LNCaP clone FGC (cell line): ENCODE results near the gene TTLL5.
A peak's percentile ranks its signal among the peaks of the same experiment; 100 is the strongest.

Source experiments
- DNase-seq: peaks from one replicate; pipeline ENCODE4 v3.0.0-alpha.2; 2011; ENCODE audit warnings: low read depth
- H3K4me3 ChIP-seq: 2 replicates; pipeline ENCODE4 v1.5.1; 2011; ENCODE audit warnings: mild to moderate bottlenecking, low read depth, low read length, control low read depth
- TF ChIP-seq, protein P1 (sequence below): IDR thresholded peaks from 2 replicates; pipeline ENCODE4 v1.5.1; 2012; ENCODE audit warnings: mild to moderate bottlenecking; ENCODE audit not compliant: control insufficient read depth, insufficient read depth; ENCODE audit errors: extremely low read depth

TTLL5 gene

DNA sequence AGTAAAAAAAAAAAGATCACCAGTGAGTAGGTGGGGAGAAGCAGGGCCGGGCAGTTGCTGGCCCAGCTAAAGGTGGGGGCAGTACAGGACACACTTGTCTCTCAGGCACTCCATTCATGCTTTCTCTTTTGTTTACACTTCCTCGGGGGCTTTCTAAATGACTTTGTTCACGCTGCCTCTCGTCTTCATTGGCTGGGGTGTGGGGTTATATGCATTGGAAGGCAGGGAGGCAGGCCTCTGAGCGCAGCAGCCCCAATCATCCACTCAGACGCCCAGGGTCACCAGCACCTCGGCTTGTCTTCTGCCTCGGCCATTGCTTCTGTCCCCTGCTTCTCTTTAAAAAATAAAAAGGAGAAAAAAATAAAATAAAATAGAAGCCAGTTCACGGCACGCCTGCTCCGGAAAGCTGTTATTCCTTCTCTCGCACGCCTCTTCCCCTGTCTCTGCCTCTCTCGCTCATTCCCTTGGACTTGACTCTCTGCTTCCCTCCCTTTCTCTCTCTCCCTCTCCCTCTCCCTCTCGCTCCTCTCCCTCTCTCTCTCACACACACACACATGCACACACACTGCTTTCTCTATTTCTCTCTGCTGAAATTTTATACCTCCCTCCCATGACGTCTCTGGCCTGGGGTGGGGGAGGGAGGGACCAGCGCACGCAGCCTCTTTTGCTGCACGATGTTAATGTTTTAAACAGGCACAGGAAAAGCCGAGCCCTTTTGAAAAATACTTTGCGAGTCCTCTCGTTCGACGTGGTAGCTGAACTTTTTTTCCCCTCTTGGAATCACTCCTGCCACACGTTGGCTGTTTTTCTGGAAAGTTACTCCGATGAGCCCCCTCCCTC is 320.6 kb downstream of the TTLL5 start, which contains the start of gene TGFB3:
Gene TGFB3, minus strand, starts transcription at position 570 of the 840 bp plus-strand sequence. CDS start 1,102 bp downstream, outside the sequence.
- H3K4me3 ChIP-seq = peak within 1 kb of the TSS; percentile 48
- DNase-seq = no peak
- TF ChIP-seq, protein P1, sequence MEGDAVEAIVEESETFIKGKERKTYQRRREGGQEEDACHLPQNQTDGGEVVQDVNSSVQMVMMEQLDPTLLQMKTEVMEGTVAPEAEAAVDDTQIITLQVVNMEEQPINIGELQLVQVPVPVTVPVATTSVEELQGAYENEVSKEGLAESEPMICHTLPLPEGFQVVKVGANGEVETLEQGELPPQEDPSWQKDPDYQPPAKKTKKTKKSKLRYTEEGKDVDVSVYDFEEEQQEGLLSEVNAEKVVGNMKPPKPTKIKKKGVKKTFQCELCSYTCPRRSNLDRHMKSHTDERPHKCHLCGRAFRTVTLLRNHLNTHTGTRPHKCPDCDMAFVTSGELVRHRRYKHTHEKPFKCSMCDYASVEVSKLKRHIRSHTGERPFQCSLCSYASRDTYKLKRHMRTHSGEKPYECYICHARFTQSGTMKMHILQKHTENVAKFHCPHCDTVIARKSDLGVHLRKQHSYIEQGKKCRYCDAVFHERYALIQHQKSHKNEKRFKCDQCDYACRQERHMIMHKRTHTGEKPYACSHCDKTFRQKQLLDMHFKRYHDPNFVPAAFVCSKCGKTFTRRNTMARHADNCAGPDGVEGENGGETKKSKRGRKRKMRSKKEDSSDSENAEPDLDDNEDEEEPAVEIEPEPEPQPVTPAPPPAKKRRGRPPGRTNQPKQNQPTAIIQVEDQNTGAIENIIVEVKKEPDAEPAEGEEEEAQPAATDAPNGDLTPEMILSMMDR = no peak

DNA sequence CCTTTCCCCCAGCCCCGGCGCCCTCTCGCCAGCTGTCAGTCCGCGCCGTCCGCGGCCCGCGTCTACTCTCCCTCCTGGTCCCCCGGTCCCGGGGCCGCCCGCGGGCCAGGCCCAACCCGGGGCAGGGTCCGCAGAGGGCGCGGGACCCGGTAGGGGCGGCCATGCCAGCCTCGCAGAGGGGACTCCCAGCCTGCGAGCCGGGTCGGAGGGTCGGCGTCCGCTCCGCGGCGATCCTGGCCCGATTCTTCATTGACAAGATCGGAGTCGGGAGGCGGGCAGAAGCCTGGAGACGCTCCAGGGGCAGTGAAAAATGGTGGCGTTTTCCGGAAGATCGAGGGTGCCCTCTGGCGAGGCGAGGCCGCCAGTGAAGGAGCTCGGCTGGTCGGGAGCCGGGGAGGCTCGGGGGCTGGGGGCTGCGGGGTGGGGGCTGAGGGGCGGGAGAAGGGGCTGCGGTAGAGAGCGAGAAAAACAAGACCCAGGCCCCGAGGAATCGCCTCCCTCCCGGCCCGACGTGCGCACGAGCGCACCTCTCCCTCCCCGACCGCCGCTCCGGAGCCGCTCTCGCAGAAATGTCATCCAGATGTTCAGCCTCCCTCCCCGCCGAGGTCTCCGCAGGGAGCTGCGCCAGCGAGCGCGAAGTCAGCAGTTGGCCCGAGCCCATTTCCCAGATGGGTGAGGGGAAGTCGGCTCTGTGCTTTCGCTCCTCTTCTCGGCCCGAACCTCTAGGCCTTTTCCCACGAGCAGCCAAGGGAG is 321.4 kb downstream of the TTLL5 start:
- H3K4me3 ChIP-seq = peak overlapping the region; percentile 48
- TF ChIP-seq, protein P1 = peak; percentile 82
- DNase-seq = peak; percentile 23

DNA sequence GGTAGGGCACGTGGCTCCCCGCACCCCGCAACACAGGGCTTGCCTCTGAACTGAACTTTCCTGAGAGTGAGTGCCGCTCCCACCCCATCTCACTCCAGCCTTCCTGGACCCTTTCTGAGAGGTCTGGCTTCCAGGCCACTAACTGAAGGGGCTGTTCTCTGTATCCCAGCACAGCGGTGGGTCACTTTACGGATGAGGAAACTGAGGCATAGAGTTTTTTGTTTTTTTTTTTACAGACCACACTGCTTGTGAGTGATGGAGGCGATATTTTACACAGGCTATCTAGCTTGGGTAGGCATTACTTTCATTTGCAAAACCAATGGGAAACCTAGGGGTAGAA is 321.9 kb downstream of the TTLL5 start:
- H3K4me3 ChIP-seq = no peak overlapping the region
- DNase-seq = no peak
- TF ChIP-seq, protein P1 = no peak

DNA sequence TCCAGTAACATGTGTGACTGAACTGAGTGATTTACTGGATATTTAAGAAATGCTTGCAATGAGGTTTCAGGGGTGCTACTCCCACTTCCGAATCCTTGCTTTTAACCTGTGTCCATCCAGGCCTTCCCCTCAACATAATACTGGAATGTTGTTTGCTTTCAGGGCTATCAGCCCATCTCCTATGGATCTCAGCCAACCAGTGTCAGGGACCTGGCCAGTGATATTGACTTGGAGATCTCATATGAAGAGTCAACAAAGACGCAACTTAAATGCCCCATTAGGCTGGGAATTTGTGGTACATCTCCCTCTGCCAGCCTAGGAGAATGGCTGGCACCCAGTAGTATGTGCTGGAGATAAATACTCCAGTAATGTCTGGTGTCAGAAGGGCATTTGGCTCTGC is 323.6 kb downstream of the TTLL5 start:
- DNase-seq = peak; percentile 96
- TF ChIP-seq, protein P1 = no peak
- no peak overlapping the region for H3K4me3 ChIP-seq

DNA sequence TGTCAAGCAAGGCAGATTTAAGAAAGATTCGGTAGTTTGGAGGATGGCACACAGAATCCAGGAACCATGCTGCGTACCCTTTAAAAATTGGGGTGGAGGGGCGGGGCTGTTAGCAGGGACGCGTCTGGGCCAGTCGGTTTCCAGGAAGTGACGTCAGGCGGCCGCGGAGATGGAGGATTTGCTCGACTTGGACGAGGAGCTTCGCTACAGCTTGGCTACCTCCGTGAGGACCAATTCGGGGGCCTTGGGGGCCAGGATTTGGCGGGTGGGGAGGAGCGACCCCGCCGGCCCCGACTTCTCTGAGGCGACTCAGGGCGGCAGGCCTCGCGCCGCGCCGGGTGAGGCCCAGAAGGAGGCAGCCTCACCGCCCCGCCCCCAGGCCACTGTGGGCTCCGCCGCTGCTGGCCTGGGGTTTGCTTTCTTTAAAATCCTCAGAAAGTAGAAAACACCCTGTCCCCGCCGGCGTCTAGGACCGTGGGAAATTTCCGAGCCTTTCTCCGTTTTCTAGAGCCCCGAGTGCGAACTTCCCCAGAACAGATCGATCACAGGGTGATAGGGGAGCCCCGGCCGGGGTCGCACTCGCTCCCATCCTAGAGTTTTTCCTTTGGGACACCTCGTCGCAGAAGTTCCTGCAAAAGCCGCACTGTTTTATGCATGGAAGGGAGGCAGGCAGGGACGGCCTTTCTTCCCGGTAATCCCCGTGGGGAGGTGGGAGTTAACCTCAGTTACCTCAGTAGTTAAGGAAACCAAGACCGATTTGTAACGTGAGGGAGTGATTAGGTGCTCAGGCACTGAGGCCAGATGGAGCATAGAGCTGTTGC is 324.8 kb downstream of the TTLL5 start, which contains the start of gene IFT43:
Gene IFT43, plus strand, starts transcription at position 146 of the 821 bp plus-strand sequence. Its CDS starts 24 bp downstream, at position 170.
- H3K4me3 ChIP-seq = peak within 1 kb of the TSS; percentile 91
- peak; percentile 19 for DNase-seq
- TF ChIP-seq, protein P1 = no peak

DNA sequence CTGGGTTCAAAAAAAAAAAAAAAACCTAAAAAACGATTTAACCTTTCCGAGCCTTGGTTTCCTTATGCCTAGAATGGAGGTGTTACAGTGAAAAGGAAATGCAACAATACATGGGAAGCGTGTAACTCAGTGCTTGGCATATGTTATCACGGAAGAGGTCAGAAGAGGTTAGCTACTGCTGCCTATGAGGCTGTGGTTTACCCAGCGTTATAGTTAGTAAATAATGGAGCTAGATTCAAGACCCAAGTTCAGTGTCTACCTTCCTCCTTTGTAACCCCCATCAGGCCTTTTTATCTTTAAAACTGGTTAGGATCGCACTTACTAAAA is 325.4 kb downstream of the TTLL5 start:
- TF ChIP-seq, protein P1 = no peak

More for the DNA sequence above, 325.4 kb downstream of the TTLL5 start:
- peak overlapping the region; percentile 91 for H3K4me3 ChIP-seq
- no peak for DNase-seq
